Skeletal muscle tissue (tissue), 4 donors: ENCODE data around the gene KEL. TPM values are rescaled to one million over a fixed set of nuclear protein-coding genes. Genes with fewer than 3 reads are reported as not detected.
"Not testable (repeated sequence)": the region's sequence is repeated elsewhere in the genome, so short reads cannot be mapped to it uniquely, and the experiment has no call there.

Source experiments
- H3K27ac ChIP-seq: one replicate; pipeline ENCODE4 v1.7.0; 2013; ENCODE audit warnings: mild to moderate bottlenecking, low read depth, low read length, inconsistent platforms
- H3K27me3 ChIP-seq, 3 donors: one replicate each; pipeline ENCODE4 v1.7.0; 2013; ENCODE audit warnings: low read length in 3 of 3; ENCODE audit not compliant: control insufficient read depth in 3 of 3, insufficient read depth in 3 of 3
- H3K36me3 ChIP-seq, 3 donors: one replicate each; pipeline ENCODE4 v1.7.0; 2013; ENCODE audit warnings: low read length in 3 of 3; ENCODE audit not compliant: control insufficient read depth in 3 of 3, insufficient read depth in 3 of 3
- H3K4me1 ChIP-seq, 3 donors: one replicate each; pipeline ENCODE4 v1.7.0; 2013; ENCODE audit warnings: low read length in 3 of 3, mild to moderate bottlenecking in 3 of 3; ENCODE audit not compliant: control insufficient read depth in 3 of 3, insufficient read depth in 3 of 3
- H3K4me3 ChIP-seq, 3 donors: one replicate each; pipeline ENCODE4 v1.7.0; 2013; ENCODE audit warnings: low read length in 3 of 3
- H3K9ac ChIP-seq, 3 donors: one replicate each; pipeline ENCODE4 v1.7.0; 2013; ENCODE audit warnings: low read length in 3 of 3, mild to moderate bottlenecking in 3 of 3, moderate library complexity in 2 of 3, low read depth in 1 of 3
- H3K9me3 ChIP-seq, 3 donors: one replicate each; pipeline ENCODE4 v1.7.0; 2013; ENCODE audit warnings: low read length in 3 of 3; ENCODE audit not compliant: control insufficient read depth in 3 of 3
- total RNA-seq: library from RNA; depleted of rRNA; stranded (reverse); fragments of >200 nt; gene quantifications from one replicate; pipeline ENCODE4 v1.2.3, GENCODE V29; 2014
- donor health status: Osteomylitis.

Gene KEL
- total RNA-seq, 1 donor from 2014 or later: 3.1 TPM

GRCh38 chr7:142998966-142999365 is 36.8 kb upstream of the KEL start:
- Histone ChIP-seq H3K4me1 (no peaks in the 10 kb centered on the region), H3K4me3 (no peak overlapping the region), H3K27me3 (no peaks in the 10 kb centered on the region), H3K27ac (no peak overlapping the region), H3K36me3 (no peaks in the 10 kb centered on the region), H3K9me3 (peaks cover 0 to 3% (median 0%) of the 10 kb centered on the region in 3 donors), H3K9ac (no peak overlapping the region)

GRCh38 chr7:142997456-142997989 is 35.4 kb upstream of the KEL start:
- Histone ChIP-seq H3K9me3 (peaks cover 0 to 3% (median 0%) of the 10 kb centered on the region in 3 donors), H3K27me3 (no peaks in the 10 kb centered on the region), H3K27ac (no peak overlapping the region), H3K9ac (no peak overlapping the region), H3K4me3 (no peak overlapping the region), H3K4me1 (no peaks in the 10 kb centered on the region), H3K36me3 (no peaks in the 10 kb centered on the region)

GRCh38 chr7:142992427-142992826 is 30.3 kb upstream of the KEL start:
- Histone ChIP-seq H3K27ac (no peak overlapping the region), H3K36me3 (no peaks in the 10 kb centered on the region), H3K9ac (no peak overlapping the region), H3K4me1 (no peaks in the 10 kb centered on the region), H3K9me3 (no peaks in the 10 kb centered on the region), H3K4me3 (no peak overlapping the region), H3K27me3 (no peaks in the 10 kb centered on the region)

- H3K4me1 ChIP-seq: no peaks in the 10 kb centered on the region
- no peak overlapping the region for H3K27ac ChIP-seq
- no peaks in the 10 kb centered on the region for H3K36me3 ChIP-seq
- no peaks in the 10 kb centered on the region for H3K9me3 ChIP-seq
- no peaks in the 10 kb centered on the region for H3K27me3 ChIP-seq
- H3K4me3 ChIP-seq: no peak overlapping the region
- H3K9ac ChIP-seq: no peak overlapping the region
These were observed 22.1 kb upstream of the KEL start for GRCh38 chr7:142984297-142984696.

- H3K27ac ChIP-seq: no peak overlapping the region
- no peaks in the 10 kb centered on the region for H3K36me3 ChIP-seq
- no peaks in the 10 kb centered on the region for H3K27me3 ChIP-seq
- H3K4me3 ChIP-seq: no peak overlapping the region
- H3K4me1 ChIP-seq: no peaks in the 10 kb centered on the region
- no peaks in the 10 kb centered on the region for H3K9me3 ChIP-seq
- H3K9ac ChIP-seq: no peak overlapping the region
These were observed 21.7 kb upstream of the KEL start for GRCh38 chr7:142983825-142984224.

GRCh38 chr7:142978402-142978801 is 16.2 kb upstream of the KEL start:
- not testable (repeated sequence) for H3K27me3 ChIP-seq, H3K9me3 ChIP-seq, H3K27ac ChIP-seq, H3K4me3 ChIP-seq, H3K4me1 ChIP-seq, H3K36me3 ChIP-seq, H3K9ac ChIP-seq

GRCh38 chr7:142974626-142975025 is 12.5 kb upstream of the KEL start:
- Histone ChIP-seq H3K27me3 (no peaks in the 10 kb centered on the region), H3K27ac (no peak overlapping the region), H3K9ac (no peak overlapping the region), H3K36me3 (no peaks in the 10 kb centered on the region), H3K4me1 (no peaks in the 10 kb centered on the region), H3K9me3 (peaks cover 0 to 5% (median 0%) of the 10 kb centered on the region in 3 donors), H3K4me3 (no peak overlapping the region)

GRCh38 chr7:142969183-142969582 is 7.0 kb upstream of the KEL start:
- H3K27ac ChIP-seq: no peak overlapping the region
- H3K27me3 ChIP-seq: no peaks in the 10 kb centered on the region
- H3K4me1 ChIP-seq: no peaks in the 10 kb centered on the region
- no peak overlapping the region for H3K4me3 ChIP-seq
- no peak overlapping the region for H3K9ac ChIP-seq
- no peaks in the 10 kb centered on the region for H3K36me3 ChIP-seq
- H3K9me3 ChIP-seq: no peaks in the 10 kb centered on the region

- Histone ChIP-seq H3K9ac (no peak overlapping the region), H3K36me3 (no peaks in the 10 kb centered on the region), H3K27ac (no peak overlapping the region), H3K4me3 (no peak overlapping the region), H3K27me3 (peaks cover 0 to 7% (median 0%) of the 10 kb centered on the region in 3 donors), H3K4me1 (no peaks in the 10 kb centered on the region), H3K9me3 (no peaks in the 10 kb centered on the region)
These were observed 6.1 kb upstream of the KEL start for GRCh38 chr7:142968229-142968628.

- H3K4me1 ChIP-seq: no peaks in the 10 kb centered on the region
- H3K4me3 ChIP-seq: no peak overlapping the region
- no peaks in the 10 kb centered on the region for H3K9me3 ChIP-seq
- no peak overlapping the region for H3K9ac ChIP-seq
- H3K36me3 ChIP-seq: no peaks in the 10 kb centered on the region
- no peak overlapping the region for H3K27ac ChIP-seq
- peaks cover 0 to 7% (median 0%) of the 10 kb centered on the region in 3 donors for H3K27me3 ChIP-seq
These were observed 2.5 kb upstream of the KEL start for GRCh38 chr7:142964502-142965246.
